ENCODE data around the gene MANEAL.

MANEAL gene

DNA sequence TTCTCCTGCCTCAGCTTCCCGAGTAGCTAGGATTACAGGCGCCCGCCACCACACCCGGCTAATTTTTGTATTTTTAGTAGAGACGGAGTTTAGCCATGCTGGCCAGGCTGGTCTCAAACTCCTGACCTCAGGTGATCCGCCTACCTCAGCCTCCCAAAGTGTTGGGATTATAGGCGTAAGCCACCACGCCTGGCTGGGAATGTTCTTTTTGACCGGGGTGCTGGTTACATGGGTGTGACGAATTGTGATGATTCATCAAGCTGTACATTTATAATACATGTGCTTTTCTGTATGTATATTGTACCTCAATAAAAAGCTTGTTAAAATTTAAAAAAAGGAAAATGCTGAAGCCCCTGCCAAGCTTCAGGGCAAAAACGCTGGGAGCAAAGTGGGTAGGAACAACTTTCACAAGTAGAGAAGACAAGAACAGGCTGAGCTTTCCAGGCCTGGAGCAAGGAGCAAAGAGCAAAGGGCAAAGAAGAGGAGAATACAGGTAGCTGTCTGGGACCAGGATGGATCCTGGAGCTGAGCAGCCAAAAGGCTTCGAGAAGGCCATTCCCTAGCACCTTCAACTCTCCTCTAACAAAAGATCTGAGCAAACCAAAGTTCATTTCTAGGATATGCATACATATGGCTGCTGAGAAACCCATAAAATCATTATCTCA is 34.9 kb downstream of the MANEAL start:
- FAIRE-seq = no peak

DNA sequence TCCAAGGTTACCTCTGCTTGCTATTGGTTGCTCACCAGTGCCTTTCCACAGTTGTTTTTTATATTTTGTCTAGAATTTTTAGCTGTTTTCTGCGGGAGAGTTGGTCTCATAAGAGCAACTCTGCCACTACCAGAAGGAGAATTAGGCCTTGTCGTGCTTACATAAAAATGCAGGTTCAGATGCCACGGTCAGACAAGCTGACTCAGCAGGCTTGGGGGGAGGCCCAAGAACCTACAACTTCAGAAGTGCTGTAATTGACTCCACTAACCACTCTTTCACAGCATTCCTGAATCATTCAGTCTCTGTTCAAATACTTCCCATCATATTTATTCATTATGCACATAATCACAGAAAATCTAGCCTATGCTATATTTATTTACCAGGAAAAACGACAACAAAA is 37.5 kb downstream of the MANEAL start:
- no peak for FAIRE-seq

DNA sequence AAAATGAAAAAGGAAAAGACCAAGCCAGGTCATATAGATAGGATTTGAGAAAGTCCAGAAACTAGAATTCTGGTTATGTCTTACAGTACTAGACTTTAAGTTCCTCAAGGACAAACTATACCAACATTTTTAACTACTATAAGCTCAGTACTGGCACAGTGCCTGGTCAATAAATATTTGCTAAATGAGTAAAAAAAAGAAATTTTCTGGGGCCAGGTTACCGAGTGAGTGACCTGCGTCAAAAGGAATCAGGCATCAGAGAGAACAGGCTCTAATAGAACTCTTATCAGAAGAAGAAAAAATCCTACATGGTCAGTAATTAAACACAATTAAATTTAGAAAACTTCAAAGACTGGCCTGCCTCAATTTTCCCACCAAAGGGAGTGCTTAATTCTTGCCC is 38.2 kb downstream of the MANEAL start:
- no peak for FAIRE-seq

DNA sequence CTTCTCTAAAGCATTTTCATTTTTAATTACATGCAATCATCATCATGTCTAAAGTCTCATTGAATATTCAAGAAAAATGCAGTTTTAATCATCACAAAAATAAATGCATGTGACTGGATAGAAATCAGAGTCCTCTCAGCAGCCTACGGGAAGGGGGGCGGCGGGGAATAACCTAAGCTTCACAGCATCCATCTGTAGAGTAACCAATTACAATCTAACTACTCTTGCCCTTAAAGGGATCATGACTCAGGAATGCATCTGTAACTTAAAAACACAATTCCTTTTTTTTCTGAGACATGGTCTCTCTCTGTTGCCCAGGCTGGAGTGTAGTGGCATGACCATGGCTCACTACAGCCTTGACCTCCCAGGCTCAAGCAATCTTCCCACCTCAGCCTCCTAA is 43.1 kb downstream of the MANEAL start:
- FAIRE-seq = no peak

DNA sequence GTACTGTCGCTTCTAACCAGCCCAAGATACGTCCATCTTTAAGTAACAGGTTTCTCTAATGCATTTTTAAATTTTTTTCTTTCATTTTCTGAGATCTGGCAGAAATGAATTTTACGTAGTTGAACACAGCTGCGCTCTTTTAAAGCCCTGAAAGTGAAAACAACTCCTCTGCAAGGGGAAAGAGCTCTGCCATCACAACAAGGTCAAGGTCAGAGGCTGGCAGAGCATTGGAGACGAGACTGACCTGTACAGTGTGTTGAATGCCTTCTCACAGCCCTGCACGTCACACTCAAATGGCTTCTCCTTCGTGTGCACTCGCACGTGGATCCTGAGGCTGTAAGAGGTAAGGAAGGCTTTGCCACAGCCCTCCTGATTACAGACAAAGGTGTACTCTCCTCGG is 46.0 kb downstream of the MANEAL start:
- FAIRE-seq = no peak

DNA sequence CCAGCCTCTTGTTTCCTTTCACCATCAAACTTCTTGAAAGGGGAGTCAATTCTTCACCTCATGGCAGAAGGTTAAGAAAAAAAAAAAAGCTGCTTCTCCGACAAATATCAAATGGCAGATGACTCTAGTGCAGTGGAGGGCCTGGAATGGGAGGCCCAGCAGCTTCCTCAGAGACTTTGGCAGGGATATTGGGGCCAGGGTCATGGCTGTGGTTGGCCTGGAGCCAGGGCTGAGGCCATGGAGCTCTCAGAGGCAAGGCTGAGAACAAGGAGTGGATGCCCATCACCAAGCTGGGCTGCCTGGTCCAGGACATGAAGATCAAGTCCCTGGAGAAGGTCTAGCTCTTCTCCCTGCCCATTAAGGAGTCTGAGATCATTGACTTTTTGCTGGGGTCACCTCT is 47.1 kb downstream of the MANEAL start:
- no peak for FAIRE-seq

DNA sequence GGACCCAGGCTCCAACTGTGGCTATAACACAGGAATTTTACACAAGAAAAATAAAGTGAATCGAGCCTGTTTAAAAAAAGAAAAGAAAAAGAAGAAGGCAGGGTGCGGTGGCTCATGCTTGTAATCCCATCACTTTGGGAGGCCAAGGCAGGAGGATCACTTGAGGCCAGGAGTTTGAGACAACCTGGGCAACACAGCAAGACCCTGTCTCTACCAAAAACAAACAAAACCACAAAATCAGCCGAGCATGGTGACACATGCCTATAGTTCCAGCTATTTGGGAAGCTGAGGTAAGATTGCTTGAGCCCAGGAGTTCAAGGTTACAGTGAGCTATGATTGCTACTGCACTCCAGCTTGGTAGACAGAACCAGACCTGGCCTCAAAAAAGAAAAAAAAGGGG is 48.0 kb downstream of the MANEAL start:
- FAIRE-seq = no peak

DNA sequence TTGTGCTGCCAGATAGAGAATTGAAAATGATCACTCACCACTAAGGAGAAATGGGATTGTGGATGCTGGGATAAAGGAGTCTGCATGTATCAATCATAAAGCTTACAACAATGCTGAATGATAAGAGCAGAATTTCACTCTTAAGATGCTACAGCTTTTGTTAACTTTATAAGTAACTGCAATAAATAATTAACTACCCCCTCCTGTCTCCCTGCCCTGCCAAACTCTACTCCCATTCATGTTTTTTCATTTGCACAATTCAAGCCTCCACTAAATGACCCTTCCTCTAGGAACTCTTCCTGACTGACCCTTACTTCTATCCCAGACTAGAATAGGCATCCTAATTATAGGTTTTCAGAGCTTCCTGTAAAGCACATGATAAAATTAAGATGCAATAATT is 50.9 kb downstream of the MANEAL start:
- FAIRE-seq = no peak

DNA sequence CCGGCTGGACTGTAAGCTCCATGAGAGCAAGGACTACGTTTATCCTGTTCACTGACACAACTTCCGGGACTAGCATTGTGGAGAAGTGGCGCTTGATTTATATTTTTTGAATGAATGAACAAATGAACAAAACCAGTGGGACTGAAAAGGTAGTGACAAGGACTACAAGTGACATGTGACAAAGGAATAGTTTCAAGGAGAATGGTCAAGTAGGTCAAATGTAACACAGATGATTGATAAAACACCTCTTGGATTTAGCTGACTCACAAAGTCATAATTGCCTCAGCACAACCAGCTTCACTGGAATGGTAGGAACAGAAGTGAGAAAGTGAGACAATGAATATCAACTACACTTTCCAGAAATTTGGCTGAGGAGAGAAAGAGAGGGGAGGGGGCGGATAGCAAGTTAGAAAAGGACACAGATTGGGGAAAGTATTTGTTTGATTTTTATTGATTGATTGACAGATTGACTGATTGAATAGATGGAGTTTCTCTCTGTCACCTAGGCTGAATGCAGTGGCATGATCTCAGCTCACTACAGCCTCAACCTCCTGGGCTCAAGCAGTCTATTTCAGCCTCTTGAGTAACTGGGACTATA is 51.5 kb downstream of the MANEAL start:
- no peak for FAIRE-seq

DNA sequence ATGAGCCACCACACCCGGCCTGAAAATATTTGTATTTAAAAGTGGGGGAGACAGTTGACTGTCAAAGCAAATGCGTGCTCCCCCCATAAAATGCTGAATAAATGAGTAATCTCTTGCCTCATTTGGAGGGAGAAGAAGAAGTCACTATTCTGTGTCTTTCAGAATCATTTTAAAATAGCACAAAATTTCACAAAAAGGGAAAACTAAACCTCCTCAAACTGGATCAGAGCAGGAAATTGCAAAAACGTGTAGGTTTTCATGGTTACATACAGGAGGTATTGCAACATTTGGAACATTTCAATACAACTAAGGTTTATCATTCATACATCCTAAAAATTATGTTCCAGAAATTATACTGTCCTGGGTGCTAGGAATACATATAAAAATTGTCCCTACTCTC is 52.1 kb downstream of the MANEAL start:
- no peak for FAIRE-seq

DNA sequence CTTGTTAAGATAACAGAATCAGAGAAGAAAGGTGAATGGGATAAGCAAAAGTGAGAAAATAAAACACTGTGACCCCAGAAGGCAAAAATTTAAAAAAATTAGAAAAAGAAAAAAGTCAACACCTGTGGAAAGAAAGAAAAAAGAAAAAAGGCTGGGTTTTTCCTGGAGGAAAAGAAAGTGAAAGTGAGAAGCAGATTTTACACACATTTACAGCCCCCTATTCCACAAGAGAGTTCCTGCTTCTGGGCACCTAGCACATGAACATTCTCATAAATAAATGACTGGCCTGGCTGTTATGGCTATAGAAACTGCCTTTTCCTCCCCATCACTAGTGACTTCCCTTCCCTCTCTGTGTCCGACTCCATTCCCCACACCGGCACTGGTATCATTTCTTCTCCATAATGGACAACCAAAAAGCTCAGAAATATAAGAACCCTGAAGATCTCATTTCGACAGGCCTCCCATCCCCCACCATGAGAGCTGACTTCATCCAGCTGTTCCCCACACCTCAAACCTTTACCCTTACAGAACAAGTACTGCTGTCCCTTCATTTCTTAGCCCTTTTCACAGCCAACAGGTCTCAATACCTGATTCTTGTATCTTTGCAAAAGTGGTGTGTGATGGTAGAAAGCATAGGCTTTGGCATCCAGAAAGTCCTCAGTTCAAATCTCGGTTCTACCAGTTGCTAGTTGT is 53.1 kb downstream of the MANEAL start:
- no peak for FAIRE-seq

DNA sequence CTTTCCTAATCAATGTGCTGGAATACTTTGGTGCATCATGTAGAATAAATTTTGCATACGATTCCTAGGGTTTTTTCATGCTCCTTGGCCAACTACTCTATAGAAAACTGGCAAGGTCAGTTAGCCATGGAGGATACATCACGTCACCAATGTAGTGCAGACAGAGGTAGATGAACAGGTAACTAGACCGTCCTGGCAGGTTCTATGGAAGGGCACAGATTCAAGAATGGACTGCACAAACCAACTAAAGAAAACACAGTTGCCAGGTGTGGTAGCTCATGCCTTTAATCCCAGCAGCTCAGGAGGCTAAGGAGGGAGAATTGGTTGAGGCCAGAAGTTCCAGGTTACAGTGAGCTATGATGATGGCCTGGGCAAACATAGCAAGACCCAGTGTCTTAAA is 55.8 kb downstream of the MANEAL start:
- FAIRE-seq = no peak

DNA sequence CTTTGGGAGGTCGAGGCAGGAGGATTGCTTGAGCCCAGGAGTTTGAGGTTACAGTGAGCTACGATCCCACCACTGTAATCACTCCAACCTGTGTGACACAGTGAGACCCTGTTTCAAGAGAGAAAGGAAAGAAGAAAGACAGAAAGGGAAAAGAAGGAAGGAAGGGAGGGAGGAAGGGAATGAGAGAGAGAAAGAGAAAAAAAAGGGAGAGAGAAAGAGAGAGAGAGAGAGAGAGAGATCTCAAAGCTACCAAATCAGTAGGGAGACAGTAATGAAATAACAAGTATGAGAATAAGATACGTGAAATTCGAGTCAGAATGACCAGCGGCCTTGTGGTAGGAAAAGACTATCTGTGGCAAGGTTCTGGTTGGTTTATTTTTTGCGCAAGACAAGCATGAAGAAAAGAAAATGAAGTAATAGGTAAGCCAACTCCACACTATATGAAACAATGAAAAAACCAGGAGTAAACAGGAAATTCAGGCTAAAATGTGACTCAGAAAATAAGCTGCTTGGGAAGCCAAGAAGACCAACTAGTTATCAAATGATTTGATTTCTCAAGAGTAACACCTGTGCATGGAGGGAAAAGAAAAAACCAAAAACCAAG is 56.8 kb downstream of the MANEAL start:
- FAIRE-seq = no peak
